Measurements from ENCODE around the gene KDM3A. TPM values are rescaled to one million over a fixed set of nuclear protein-coding genes. Genes with fewer than 3 reads are reported as not detected.

The KDM3A gene
- total and polyA plus RNA-seq, 2 of the 8 experiments (the other 6 are each of a cell fraction or from before 2014, with no cell fraction given): 15.8 to 29.2 TPM

DNA sequence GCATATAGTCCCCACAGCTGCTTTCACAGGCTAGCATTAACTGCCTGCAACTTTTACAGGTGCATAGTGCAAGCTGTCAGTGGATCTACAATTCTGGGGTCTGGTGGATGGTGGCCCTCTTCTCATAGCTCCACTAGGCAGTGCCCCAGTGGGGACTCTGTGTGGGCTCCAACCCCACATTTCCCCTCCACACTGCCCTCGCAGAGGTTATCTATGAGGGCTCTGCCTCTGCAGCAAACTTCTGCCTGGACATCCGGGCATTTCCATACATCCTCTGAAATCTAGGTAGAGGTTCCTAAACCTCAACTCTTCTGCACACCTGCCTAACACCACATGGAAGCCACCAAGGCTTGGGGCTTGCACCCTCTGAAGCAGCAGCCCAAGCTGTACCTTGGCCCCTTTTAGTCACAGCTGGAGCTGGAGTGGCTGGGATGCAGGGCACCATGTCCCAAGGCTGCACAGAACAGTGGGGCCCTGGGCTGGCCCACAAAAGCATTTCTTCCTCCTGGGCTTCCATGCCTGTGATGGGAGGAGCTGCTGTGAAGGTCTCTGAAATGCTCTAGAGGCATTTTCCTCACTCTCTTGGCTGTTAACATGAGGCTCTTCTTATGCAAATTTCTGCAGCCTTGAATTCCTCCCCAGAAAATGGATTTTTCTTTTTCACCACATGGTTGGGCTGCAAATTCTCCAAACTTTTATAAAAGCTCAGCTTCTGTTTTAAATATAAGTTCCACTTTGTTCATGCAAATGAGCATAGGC, 59.3 kb downstream of the KDM3A start (continued):
- TF ChIP-seq FOSL1 (IDR thresholded peaks at IDR 0.05; ENCODE audit: insufficient read depth, low read depth, low read length) (no peak), BACH1 (IDR thresholded peaks at IDR 0.05; ENCODE audit: low read length) (no peak), CBX5 (IDR thresholded peaks at IDR 0.05; ENCODE audit: low read depth, low read length) (no peak), POLR2A (IDR thresholded peaks at IDR 0.05; ENCODE audit: control extremely low read depth in 1 of 2, low read depth in 2 of 2, low read length in 2 of 2) (no peak), NANOG (IDR thresholded peaks at IDR 0.05; ENCODE audit: insufficient read depth, low read depth, low read length, poor library complexity, severe bottlenecking) (no peak), POU5F1 (IDR thresholded peaks at IDR 0.05; ENCODE audit: low read depth, low read length) (no peak)
